Natural killer cell (primary cell): ENCODE measurements around the gene PBLD. TPM values are rescaled to one million over a fixed set of nuclear protein-coding genes. Genes with fewer than 3 reads are reported as not detected.

Source experiments
- ATAC-seq, 3 donors: fragments of 150-1000 bp in 2 of 3; fragments of 200-7000 bp in 1 of 3; cut with Tn5 transposase; 1 replicate in 1 of 3; 2 replicates in 2 of 3; pipeline ENCODE4 v1.10.0; 2021; ENCODE audit warnings: mild to moderate bottlenecking in 2 of 3, moderate library complexity in 2 of 3
- DNase-seq, 2 donors: peaks; one replicate each; pipeline versions ENCODE4 v3.0.0 to v3.0.0-alpha.2; 2013 to 2021; ENCODE audit warnings: mixed read lengths in 1 of 2
- H3K27ac ChIP-seq: one replicate; pipeline ENCODE4 v1.5.1; 2013; ENCODE audit warnings: mild to moderate bottlenecking, low read length
- H3K27me3 ChIP-seq: one replicate; pipeline ENCODE4 v1.6.1; 2013; ENCODE audit warnings: low read length; ENCODE audit not compliant: control insufficient read depth, insufficient read depth
- H3K36me3 ChIP-seq: one replicate; pipeline ENCODE4 v1.6.1; 2013; ENCODE audit warnings: low read length; ENCODE audit not compliant: control insufficient read depth, insufficient read depth
- H3K4me1 ChIP-seq: one replicate; pipeline ENCODE4 v1.6.1; 2013; ENCODE audit warnings: low read length; ENCODE audit not compliant: control insufficient read depth, insufficient read depth
- H3K4me3 ChIP-seq: one replicate; pipeline ENCODE4 v1.5.1; 2013; ENCODE audit warnings: low read length
- H3K9me3 ChIP-seq: one replicate; pipeline ENCODE4 v1.6.1; 2013; ENCODE audit warnings: low read length; ENCODE audit not compliant: control insufficient read depth, insufficient read depth
- H3K27ac Mint-ChIP-seq, 2 donors: one replicate each; pipeline ENCODE4 v1.8.0; 2022; ENCODE audit warnings: mild to moderate bottlenecking in 2 of 2, mixed read lengths in 2 of 2, moderate library complexity in 1 of 2
- H3K27me3 Mint-ChIP-seq, 2 donors: one replicate each; pipeline ENCODE4 v1.8.0; 2022; ENCODE audit warnings: low read depth in 2 of 2, mixed read lengths in 2 of 2
- H3K36me3 Mint-ChIP-seq: one replicate; pipeline ENCODE4 v1.8.0; 2022; ENCODE audit warnings: mixed read lengths
- H3K4me1 Mint-ChIP-seq, 2 donors: one replicate each; pipeline ENCODE4 v1.8.0; 2022; ENCODE audit warnings: mixed read lengths in 2 of 2
- H3K4me3 Mint-ChIP-seq: one replicate; pipeline ENCODE4 v1.8.0; 2022; ENCODE audit warnings: mild to moderate bottlenecking, moderate library complexity, mixed read lengths
- H3K9me3 Mint-ChIP-seq, 2 donors: one replicate each; pipeline ENCODE4 v1.8.0; 2022; ENCODE audit warnings: mixed read lengths in 2 of 2
- CTCF ChIP-seq: fragments of 200-600 bp; IDR thresholded peaks from one replicate; pipeline ENCODE4 v1.8.0; 2022; ENCODE audit warnings: antibody characterized with exemption
- WGBS: methylation state at CpG from one replicate; pipeline ENCODE4 v1.1.7; 2013; ENCODE audit warnings: missing lambda C conversion rate; ENCODE audit not compliant: insufficient coverage; 5-methylcytosine and 5-hydroxymethylcytosine counted together
- intact Hi-C: fragments of 100-400 bp; cut with micrococcal nuclease; formaldehyde crosslinking; loops from one replicate; pipeline ENCODE4 v1.14.2; 2022
- total RNA-seq, 4 donors: library from RNA; stranded (reverse); fragments of 120-200 nt in 1 of 4; gene quantifications; one replicate each; pipeline versions ENCODE4 v1.2.3 to v1.2.4, GENCODE V29; 2013 to 2022

Gene PBLD
- 1 to 10 TPM; 1.4 to 2.1 (median 1.4) TPM for total RNA-seq
- 2.2 TPM for total RNA-seq (2013)

- Mint-ChIP-seq H3K27ac (peak within 1 kb of the TSS; percentile 97 to 99), H3K4me1 (peaks cover 62 to 63% of the 10 kb centered on the region in 2 donors), H3K27me3 (no peaks in the 10 kb centered on the region), H3K4me3 (peak within 1 kb of the TSS; percentile 98), H3K36me3 (no peaks in the 10 kb centered on the region), H3K9me3 (no peaks in the 10 kb centered on the region)
- Histone ChIP-seq H3K4me1 (peaks cover 11% of the 10 kb centered on the region), H3K27ac (peak within 1 kb of the TSS; percentile 95), H3K27me3 (no peaks in the 10 kb centered on the region), H3K9me3 (no peaks in the 10 kb centered on the region), H3K36me3 (no peaks in the 10 kb centered on the region), H3K4me3 (peak within 1 kb of the TSS; percentile 97)
- under 1% methylated on average over 49 of the region's 51 CpGs for WGBS
- intact Hi-C loops, result loop anchor here (2.0 to 5.0 kb wide), 6 partner anchors 195 to 570 kb away; partner anchors contain the start of genes CCAR1, HERC4 and SLC25A16
- peak; percentile 10 for TF ChIP-seq CTCF
- peak in 2 of 3 donors; percentile 4 to 8 for ATAC-seq
- DNase-seq, result peak; percentile 56 to 76
These were observed at the start of gene PBLD for GRCh38 chr10:68332259-68333057. TSS of gene PBLD (minus strand) at chr10:68332928. CDS start at chr10:68306844, 26,084 bp downstream.

GRCh38 chr10:68371604-68372003 lies 38.9 kb upstream of the PBLD start:
- TF ChIP-seq CTCF, result no peak
- H3K4me3 ChIP-seq, result no peak overlapping the region
- no peaks in the 10 kb centered on the region for H3K27me3 Mint-ChIP-seq
- no peak overlapping the region for H3K27ac ChIP-seq
- peaks cover 12% of the 10 kb centered on the region for H3K9me3 ChIP-seq
- H3K36me3 ChIP-seq, result peaks cover 19% of the 10 kb centered on the region
- peaks cover 0 to 9% of the 10 kb centered on the region in 2 donors for H3K9me3 Mint-ChIP-seq
- ATAC-seq, result no peak
- H3K36me3 Mint-ChIP-seq, result peaks cover 43% of the 10 kb centered on the region
- H3K27me3 ChIP-seq, result no peaks in the 10 kb centered on the region
- 100% methylated on average over 1 of the region's 1 CpG for WGBS
- no peaks in the 10 kb centered on the region for H3K4me1 ChIP-seq
- H3K27ac Mint-ChIP-seq, result no peak overlapping the region
- DNase-seq, result no peak
- no peak overlapping the region for H3K4me3 Mint-ChIP-seq
- intact Hi-C loops, result no loop called here
- H3K4me1 Mint-ChIP-seq, result no peaks in the 10 kb centered on the region

- Mint-ChIP-seq H3K27ac (no peak overlapping the region), H3K27me3 (no peaks in the 10 kb centered on the region), H3K4me3 (no peak overlapping the region), H3K36me3 (peaks cover 16% of the 10 kb centered on the region), H3K4me1 (no peaks in the 10 kb centered on the region), H3K9me3 (peaks cover 0 to 5% of the 10 kb centered on the region in 2 donors)
- no peak overlapping the region for H3K27ac ChIP-seq
- ATAC-seq (no peak), DNase-seq (no peak)
- no peaks in the 10 kb centered on the region for H3K4me1 ChIP-seq
- H3K4me3 ChIP-seq, result no peak overlapping the region
- WGBS, result 100% methylated on average over 2 of the region's 2 CpGs
- intact Hi-C loops, result no loop called here
- H3K36me3 ChIP-seq, result peaks cover 23% of the 10 kb centered on the region
- no peaks in the 10 kb centered on the region for H3K27me3 ChIP-seq
- no peak for TF ChIP-seq CTCF
- peaks cover 4% of the 10 kb centered on the region for H3K9me3 ChIP-seq
These were observed 34.4 kb upstream of the PBLD start for GRCh38 chr10:68367121-68367520.
